HCT116 (cell line): ENCODE data around the gene FTCDNL1. TPM values are rescaled to one million over a fixed set of nuclear protein-coding genes. Genes with fewer than 3 reads are reported as not detected.

Experiments used
- ATAC-seq: fragments of 200-7000 bp; cut with Tn5 transposase; 2 replicates; pipeline ENCODE4 v1.9.1; 2020; ENCODE audit warnings: mild to moderate bottlenecking, moderate library complexity
- BruUV-seq: library from RNA; stranded (reverse); fragments of 400-500 nt; replicated peaks from 2 replicates; lab custom pipeline; 2021; lab: Mats Ljungman, UMichigan
- CTCF ChIA-PET: fragments of 300-600 bp; sonication (Branson Sonifier 250); formaldehyde crosslinking; loops from one replicate; lab custom pipeline; 2021; ENCODE audit warnings: antibody characterized with exemption; lab: Charles Lee
- POLR2A ChIA-PET: fragments of 300-600, 350-600 bp; sonication (Branson Sonifier 250); formaldehyde crosslinking; loops from one replicate; lab custom pipeline; 2021; ENCODE audit warnings: antibody characterized with exemption; lab: Charles Lee
- RAD21 ChIA-PET, 2 experiments: fragments of 300-600 bp; sonication (Branson Sonifier 250); formaldehyde crosslinking; loops; one replicate each; lab custom pipeline; 2023; ENCODE audit warnings: low total read pairs in 2 of 2; ENCODE audit not compliant: uncharacterized antibody in 2 of 2, unreplicated experiment in 2 of 2, low non-redundant PET in 1 of 2; lab: Charles Lee
- DNase-seq: peaks from one replicate; pipeline ENCODE4 v3.0.0-alpha.2; 2010; ENCODE audit warnings: low read depth, low spot score
- H2AFZ ChIP-seq: fragments of 200-600 bp; shearing (Covaris generic), sonication (generic); 2 replicates; pipeline ENCODE4 v1.6.1; 2017; ENCODE audit warnings: low read depth, mixed run types, mixed read lengths, antibody characterized with exemption, low read length; ENCODE audit not compliant: poor library complexity, severe bottlenecking
- H3K27ac ChIP-seq: 2 replicates; pipeline ENCODE4 v1.5.1; 2012; ENCODE audit warnings: low read depth, low read length
- H3K27me3 ChIP-seq: fragments of 200-600 bp; sonication (generic); 2 replicates; pipeline ENCODE4 v1.6.1; 2016; ENCODE audit warnings: mixed run types, low read length, mixed read lengths; ENCODE audit not compliant: insufficient read depth
- H3K36me3 ChIP-seq, 2 experiments: fragments of 200-500 bp in 1 of 2; fragments of 200-600 bp in 1 of 2; sonication (Bioruptor generic) in 1 of 2; sonication (generic) in 1 of 2; 2 replicates each; pipeline versions ENCODE4 v1.5.1 to v1.6.1; 2014 to 2016; ENCODE audit warnings: low read length in 2 of 2, inconsistent platforms in 1 of 2, mixed read lengths in 1 of 2, mixed run types in 1 of 2; ENCODE audit not compliant: insufficient read depth in 2 of 2, control insufficient read depth in 1 of 2
- H3K4me1 ChIP-seq, 2 experiments: fragments of 200-600 bp in 1 of 2; sonication (generic) in 1 of 2; 2 replicates each; pipeline versions ENCODE4 v1.5.1 to v1.6.1; 2012 to 2017; ENCODE audit warnings: low read length in 2 of 2, inconsistent platforms in 1 of 2, mild to moderate bottlenecking in 1 of 2, mixed read lengths in 1 of 2, mixed run types in 1 of 2, moderate library complexity in 1 of 2; ENCODE audit not compliant: insufficient read depth in 2 of 2, control insufficient read depth in 1 of 2
- H3K4me2 ChIP-seq: fragments of 200-600 bp; sonication (generic); 2 replicates; pipeline ENCODE4 v1.6.1; 2017; ENCODE audit warnings: mixed run types, low read length, mixed read lengths
- H3K4me3 ChIP-seq, 2 experiments: fragments of 200-600 bp in 1 of 2; sonication (generic) in 1 of 2; replicated peaks in 1 of 2; 2 replicates each; pipeline ENCODE4 v1.5.1; 2011 to 2016; ENCODE audit warnings: low read length in 2 of 2, control low read depth in 1 of 2, low read depth in 1 of 2, mild to moderate bottlenecking in 1 of 2, mixed read lengths in 1 of 2, mixed run types in 1 of 2
- H3K79me2 ChIP-seq: fragments of 200-600 bp; sonication (generic); 2 replicates; pipeline ENCODE4 v1.6.1; 2017; ENCODE audit warnings: mild to moderate bottlenecking, mixed run types, low read length, moderate library complexity, mixed read lengths; ENCODE audit not compliant: insufficient read depth
- H3K9ac ChIP-seq: fragments of 200-600 bp; sonication (generic); 2 replicates; pipeline ENCODE4 v1.6.1; 2016; ENCODE audit warnings: low read length, mixed read lengths
- H3K9me2 ChIP-seq: fragments of 200-600 bp; sonication (generic), shearing (Covaris generic); 2 replicates; pipeline ENCODE4 v1.6.1; 2017; ENCODE audit warnings: mixed run types, mild to moderate bottlenecking, moderate library complexity; ENCODE audit not compliant: insufficient read depth
- H3K9me3 ChIP-seq, 2 experiments: fragments of 200-500 bp in 1 of 2; fragments of 200-600 bp in 1 of 2; sonication (Bioruptor generic) in 1 of 2; sonication (generic) in 1 of 2; 2 replicates each; pipeline ENCODE4 v1.6.1; 2014 to 2017; ENCODE audit warnings: low read length in 2 of 2, mixed read lengths in 2 of 2, inconsistent platforms in 1 of 2, low read depth in 1 of 2, mild to moderate bottlenecking in 1 of 2, mixed run types in 1 of 2, moderate library complexity in 1 of 2; ENCODE audit not compliant: control insufficient read depth in 1 of 2, insufficient read depth in 1 of 2
- H4K20me1 ChIP-seq: fragments of 200-600 bp; sonication (generic), shearing (Covaris generic); 2 replicates; pipeline ENCODE4 v1.6.1; 2017; ENCODE audit warnings: mixed run types, mild to moderate bottlenecking, moderate library complexity; ENCODE audit not compliant: insufficient read depth
- ATF3 ChIP-seq: IDR thresholded peaks from 2 replicates; pipeline ENCODE4 v1.6.1; 2012
- ELF1 ChIP-seq: IDR thresholded peaks from 2 replicates; pipeline ENCODE4 v1.6.1; 2012; ENCODE audit warnings: low read depth, borderline replicate concordance
- EZH2phosphoT487 ChIP-seq: fragments of 200-600 bp; IDR thresholded peaks from 2 replicates; pipeline ENCODE4 v1.6.1; 2018; ENCODE audit warnings: antibody characterized with exemption, borderline replicate concordance
- MAX ChIP-seq: IDR thresholded peaks from 2 replicates; pipeline ENCODE4 v1.6.1; 2012
- POLR2A ChIP-seq: IDR thresholded peaks from 2 replicates; pipeline ENCODE4 v1.7.0; 2011; ENCODE audit warnings: borderline replicate concordance; ENCODE audit not compliant: insufficient read depth, insufficient read length; ENCODE audit errors: extremely low read depth
- SRF ChIP-seq: IDR thresholded peaks from 2 replicates; pipeline ENCODE4 v1.6.1; 2012; ENCODE audit warnings: low read depth
- intact Hi-C: fragments of 100-400 bp; cut with micrococcal nuclease; formaldehyde crosslinking; loops from 2 replicates; pipeline ENCODE4 v1.10.0; 2022
- total RNA-seq: library from RNA; stranded (reverse); gene quantifications from one replicate; pipeline ENCODE4 v1.2.1, GENCODE V29; 2021; ENCODE audit not compliant: unreplicated experiment
- TF ChIP-seq, protein P1 (sequence below): IDR thresholded peaks from 2 replicates; pipeline ENCODE4 v1.6.1; 2012; ENCODE audit warnings: low read depth

FTCDNL1 gene
- total RNA-seq, 1 experiment from 2014 or later, result 2.6 TPM

DNA sequence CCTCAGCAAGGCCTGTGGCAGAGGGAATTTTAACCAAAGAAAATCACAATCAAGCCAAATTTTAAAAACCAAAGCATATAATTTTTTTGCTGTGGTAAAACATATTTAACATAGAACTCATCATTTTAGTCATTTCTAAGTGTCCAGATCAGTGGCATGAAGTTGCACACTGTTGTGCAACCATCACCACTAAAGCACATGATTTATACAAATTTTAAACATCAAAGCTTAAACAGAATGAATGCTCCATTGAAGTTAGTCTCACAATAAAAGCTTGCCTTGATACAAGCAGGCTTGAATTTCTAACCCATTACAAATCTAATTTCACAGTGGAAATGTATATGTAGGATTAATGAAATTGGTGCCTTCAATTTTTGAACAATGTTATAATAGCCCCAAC lies 31.2 kb downstream of the FTCDNL1 start:
- BruUV-seq, result no TSS peak
- Histone ChIP-seq H4K20me1 (no peaks in the 10 kb centered on the region), H3K27ac (no peak overlapping the region), H2AFZ (no peak overlapping the region), H3K36me3 (no peaks in the 10 kb centered on the region), H3K9me3 (no peaks in the 10 kb centered on the region), H3K4me3 (no peak overlapping the region), H3K79me2 (no peaks in the 10 kb centered on the region), H3K27me3 (no peaks in the 10 kb centered on the region), H3K4me1 (no peaks in the 10 kb centered on the region), H3K9me2 (no peaks in the 10 kb centered on the region), H3K4me2 (no peak overlapping the region), H3K9ac (no peak overlapping the region)
- intact Hi-C loops, result no loop called here
- RAD21 ChIA-PET, result no interaction called here
- TF ChIP-seq EZH2phosphoT487 (no peak), MAX (no peak), ATF3 (no peak), POLR2A (no peak), ELF1 (no peak), SRF (no peak)
- TF ChIP-seq, protein P1, sequence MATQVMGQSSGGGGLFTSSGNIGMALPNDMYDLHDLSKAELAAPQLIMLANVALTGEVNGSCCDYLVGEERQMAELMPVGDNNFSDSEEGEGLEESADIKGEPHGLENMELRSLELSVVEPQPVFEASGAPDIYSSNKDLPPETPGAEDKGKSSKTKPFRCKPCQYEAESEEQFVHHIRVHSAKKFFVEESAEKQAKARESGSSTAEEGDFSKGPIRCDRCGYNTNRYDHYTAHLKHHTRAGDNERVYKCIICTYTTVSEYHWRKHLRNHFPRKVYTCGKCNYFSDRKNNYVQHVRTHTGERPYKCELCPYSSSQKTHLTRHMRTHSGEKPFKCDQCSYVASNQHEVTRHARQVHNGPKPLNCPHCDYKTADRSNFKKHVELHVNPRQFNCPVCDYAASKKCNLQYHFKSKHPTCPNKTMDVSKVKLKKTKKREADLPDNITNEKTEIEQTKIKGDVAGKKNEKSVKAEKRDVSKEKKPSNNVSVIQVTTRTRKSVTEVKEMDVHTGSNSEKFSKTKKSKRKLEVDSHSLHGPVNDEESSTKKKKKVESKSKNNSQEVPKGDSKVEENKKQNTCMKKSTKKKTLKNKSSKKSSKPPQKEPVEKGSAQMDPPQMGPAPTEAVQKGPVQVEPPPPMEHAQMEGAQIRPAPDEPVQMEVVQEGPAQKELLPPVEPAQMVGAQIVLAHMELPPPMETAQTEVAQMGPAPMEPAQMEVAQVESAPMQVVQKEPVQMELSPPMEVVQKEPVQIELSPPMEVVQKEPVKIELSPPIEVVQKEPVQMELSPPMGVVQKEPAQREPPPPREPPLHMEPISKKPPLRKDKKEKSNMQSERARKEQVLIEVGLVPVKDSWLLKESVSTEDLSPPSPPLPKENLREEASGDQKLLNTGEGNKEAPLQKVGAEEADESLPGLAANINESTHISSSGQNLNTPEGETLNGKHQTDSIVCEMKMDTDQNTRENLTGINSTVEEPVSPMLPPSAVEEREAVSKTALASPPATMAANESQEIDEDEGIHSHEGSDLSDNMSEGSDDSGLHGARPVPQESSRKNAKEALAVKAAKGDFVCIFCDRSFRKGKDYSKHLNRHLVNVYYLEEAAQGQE, result no peak
- DNase-seq (no peak), ATAC-seq (no peak)
- CTCF ChIA-PET, result no interaction called here
- POLR2A ChIA-PET, result no interaction called here
